Activated CD8-positive, alpha-beta memory T cell treated with anti-CD3 and anti-CD28 coated beads, Interleukin-2, amount 50 U/mL, for 1 hour (primary cell): ENCODE data around the gene ABHD17C.
"Not testable (repeated sequence)": the region's sequence is repeated elsewhere in the genome, so short reads cannot be mapped to it uniquely, and the experiment has no call there.

Experiments
- DNase-seq: peaks from one replicate; pipeline ENCODE4 v3.0.0-alpha.2; 2020; ENCODE audit errors: extremely low read depth

The ABHD17C gene

GRCh38 chr15:80695099-80695910 is at the start of gene ABHD17C:
Gene ABHD17C (plus strand): TSS chr15:80695310. CDS start chr15:80695430, 120 bp downstream.
- DNase-seq: no peak

GRCh38 chr15:80645494-80646065 is 49.5 kb upstream of the ABHD17C start:
- no peak for DNase-seq

DNA sequence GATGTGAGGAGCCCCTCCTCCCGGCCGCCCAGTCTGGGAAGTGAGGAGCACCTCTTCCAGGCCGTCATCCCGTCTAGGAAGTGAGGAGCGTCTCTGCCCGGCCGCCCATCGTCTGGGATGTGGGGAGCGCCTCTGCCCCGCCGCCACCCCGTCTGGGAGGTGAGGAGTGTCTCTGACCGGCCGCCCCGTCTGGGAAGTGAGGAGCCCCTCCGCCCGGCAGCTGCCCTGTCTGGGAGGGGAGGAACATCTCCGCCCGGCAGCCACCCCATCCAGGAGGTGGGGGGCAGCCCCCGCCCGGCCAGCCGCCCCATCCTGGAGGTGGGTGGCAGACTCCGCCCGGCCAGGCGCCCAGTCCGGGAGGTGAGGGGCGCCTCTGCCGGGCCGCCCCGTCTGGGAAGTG is 47.7 kb upstream of the ABHD17C start:
- not testable (repeated sequence) for DNase-seq

- DNase-seq: no peak
These were observed 40.8 kb upstream of the ABHD17C start for GRCh38 chr15:80654299-80654698.

- no peak for DNase-seq
These were observed 35.7 kb upstream of the ABHD17C start for GRCh38 chr15:80659375-80659774.

DNA sequence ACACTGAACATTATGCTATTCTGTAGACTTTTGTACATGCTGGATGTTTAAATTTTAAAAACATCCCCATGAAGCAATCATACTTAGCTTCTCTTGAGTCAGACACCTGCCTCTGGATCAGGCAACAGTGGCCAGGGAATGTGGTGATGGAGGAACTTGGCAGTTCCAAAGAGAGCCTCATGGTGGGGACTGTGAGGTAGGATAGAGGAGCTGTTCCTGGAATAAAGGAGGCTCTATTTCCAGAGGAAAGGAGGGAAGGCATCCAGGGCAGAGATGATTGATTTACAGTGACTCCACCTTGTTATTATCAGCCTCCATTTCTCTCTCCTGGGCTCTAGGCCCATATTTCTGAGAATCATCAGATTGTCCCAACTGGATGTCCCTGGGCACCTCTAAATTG is 35.0 kb upstream of the ABHD17C start:
- DNase-seq: no peak

- DNase-seq: no peak
These were observed 33.0 kb upstream of the ABHD17C start for GRCh38 chr15:80662129-80662528.

GRCh38 chr15:80662757-80663553 is 32.2 kb upstream of the ABHD17C start:
- DNase-seq: no peak

DNA sequence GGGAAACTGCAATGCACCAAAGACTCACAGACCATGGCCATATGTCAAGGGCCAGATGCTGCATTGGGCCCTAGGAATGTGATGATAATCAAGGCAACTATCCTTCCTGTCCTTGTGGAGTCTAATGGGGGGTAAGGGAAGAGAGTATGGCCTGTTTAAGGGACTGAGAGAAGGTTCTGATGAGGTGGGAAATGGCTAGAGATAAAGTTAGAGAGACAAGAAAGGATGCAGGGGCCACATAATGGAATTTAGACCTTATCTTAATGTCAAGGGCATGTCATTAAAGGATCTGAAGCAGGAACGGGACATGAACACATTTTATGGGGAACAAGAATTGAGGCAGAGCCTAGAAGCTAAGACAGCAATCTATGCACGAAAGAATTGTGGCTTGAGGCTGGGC is 30.0 kb upstream of the ABHD17C start:
- no peak for DNase-seq

- no peak for DNase-seq
These were observed 27.2 kb upstream of the ABHD17C start for GRCh38 chr15:80667936-80668335.

DNA sequence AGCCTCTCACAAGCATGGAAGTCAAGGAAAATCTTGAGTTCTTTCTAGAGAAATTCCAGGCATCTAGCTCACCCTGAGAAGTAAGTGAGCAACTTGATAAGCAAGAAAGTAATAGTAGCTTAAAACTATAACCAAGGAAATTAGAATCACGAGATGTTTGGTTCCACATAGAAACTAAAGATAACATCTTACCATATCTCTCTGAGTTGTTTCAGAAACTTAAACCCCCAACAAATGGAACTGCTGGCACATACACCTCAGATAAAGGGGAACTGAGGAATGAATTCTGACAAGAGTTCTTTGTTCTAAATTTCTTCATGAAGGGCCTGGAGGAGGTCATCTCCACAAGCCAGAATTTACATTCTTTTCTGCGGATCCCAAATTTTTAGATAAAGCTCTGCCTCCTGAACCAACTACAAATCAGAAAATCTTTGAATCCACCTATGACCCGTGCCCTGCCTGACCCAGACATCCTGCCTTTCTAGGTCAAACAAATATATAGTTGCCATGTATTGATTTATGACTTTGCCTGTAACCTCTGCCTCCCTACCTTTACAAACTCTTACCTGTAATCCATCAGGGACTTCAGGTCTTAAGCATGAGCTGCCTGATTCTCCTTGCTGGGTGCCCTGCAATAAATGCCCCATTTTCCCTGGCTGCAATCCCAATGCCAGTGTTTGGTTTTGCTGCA is 26.4 kb upstream of the ABHD17C start:
- no peak for DNase-seq

DNA sequence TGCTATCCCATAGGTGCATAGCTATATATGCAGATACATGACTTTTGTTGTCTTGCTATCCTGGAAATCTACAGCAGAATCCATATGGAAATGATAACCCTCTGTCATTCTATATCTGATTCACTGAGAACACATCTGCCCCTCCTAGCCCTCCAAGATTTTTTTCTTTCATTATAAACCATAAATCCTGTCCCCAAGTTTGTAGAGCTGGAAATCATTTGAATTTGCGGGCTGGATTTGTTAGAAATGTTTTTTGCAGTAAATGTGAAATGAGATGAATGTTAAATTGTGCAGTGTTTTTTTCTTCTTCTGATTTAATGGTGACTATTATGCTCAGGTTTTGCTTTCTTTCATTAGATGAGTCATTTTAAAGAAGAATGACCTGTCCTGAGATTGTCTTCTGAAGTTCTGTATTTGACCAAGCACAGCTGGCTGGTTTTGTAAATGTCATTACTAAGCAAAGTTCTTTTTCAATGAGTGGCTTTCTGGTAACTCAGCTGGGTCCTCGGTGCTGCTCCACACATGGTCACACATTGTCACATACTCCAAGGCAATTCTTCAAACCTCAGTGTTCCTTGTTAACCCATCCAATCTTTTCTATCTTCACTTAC is 25.3 kb upstream of the ABHD17C start:
- DNase-seq: no peak

- no peak for DNase-seq
These were observed 21.4 kb upstream of the ABHD17C start for GRCh38 chr15:80673561-80674244.

- no peak for DNase-seq
These were observed 20.9 kb upstream of the ABHD17C start for GRCh38 chr15:80674245-80674614.

GRCh38 chr15:80677041-80677440 is 18.1 kb upstream of the ABHD17C start:
- no peak for DNase-seq

DNA sequence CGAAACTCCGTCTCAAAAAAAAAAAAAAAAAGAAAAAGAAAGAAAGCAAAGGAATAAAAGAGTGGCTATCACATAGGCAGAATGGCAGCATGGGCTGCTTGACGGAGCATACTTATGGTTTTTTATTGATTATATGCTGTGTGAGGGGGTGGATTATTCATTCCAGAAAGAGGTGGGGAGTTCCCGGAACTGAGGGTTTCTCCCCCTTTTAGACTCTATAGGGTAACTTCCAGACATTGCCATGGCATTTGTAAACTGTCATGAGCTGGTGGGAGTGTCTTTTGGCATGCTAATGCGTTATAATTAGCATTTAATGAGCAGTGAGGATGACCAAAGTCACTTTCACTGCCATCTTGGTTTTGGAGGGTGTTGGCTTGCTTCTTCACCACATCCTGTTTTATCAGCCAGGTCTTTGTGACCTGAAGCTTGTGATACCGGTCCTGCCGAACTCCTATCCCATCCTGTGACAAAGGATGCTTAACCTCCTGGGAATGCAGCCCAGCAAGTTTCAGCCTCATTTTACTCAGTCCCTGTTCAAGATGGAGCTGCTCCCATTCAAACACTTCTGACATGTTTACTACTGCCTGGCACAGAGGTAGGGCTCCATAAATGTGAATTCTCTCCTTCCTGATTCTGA is 15.8 kb upstream of the ABHD17C start:
- no peak for DNase-seq

- DNase-seq: no peak
These were observed 15.3 kb upstream of the ABHD17C start for GRCh38 chr15:80679804-80680175.

DNA sequence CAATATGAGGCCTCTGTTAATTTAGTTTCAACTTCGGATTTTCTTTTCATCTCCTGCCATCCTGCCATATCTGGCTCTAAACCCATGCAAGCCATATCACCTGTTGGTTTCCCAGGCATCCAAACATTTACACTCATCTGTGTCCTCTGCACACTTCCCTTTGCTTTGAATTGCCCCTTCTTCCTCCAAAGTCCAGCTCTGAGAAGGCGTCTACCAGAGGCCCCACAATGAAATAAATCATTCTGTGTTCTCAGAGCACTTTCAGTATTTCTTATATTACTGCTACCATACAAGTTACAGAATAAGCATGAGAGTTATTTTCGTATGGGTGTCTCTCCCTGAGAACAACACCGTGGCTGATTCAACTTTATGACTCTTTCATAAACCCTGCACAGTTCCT is 12.9 kb upstream of the ABHD17C start:
- no peak for DNase-seq

DNA sequence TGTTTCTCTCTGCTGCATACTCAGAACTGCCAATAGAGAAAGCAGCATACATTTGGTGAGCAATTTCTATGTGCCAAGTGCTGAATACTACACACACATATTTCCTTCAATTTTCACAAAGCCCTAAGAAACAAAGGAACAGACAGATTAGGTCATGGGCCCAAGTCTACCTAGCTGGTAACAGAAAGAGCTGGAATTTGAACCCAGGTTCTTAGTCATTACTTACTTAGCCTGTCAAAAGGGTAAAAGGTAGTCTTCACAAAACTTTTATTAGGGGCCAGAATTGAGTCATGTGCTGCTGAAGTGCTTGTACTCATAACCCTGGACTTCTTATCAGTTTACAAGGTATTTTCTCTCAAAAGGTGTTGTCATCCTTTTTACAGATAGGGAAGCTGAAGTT is 10.4 kb upstream of the ABHD17C start:
- DNase-seq: no peak

DNA sequence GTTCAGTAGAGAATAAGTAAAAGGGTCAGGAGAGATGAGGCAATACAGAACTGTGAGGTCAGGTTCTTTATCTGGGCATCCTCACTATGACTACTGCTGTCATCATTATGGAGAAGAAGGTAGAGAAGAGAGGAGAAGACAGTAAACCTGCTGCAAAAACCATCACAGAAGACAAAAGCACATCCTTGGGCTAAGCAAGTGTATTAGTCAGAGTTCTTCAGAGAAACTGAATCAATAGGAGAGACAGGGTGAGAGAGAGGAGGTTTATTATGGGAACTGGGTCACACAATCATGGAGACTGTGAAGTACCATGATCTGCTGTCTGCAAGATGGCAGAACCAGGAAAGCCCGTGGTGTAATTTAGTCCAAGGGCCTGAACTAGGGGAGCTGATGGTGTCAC is 9.5 kb upstream of the ABHD17C start:
- DNase-seq: no peak

DNA sequence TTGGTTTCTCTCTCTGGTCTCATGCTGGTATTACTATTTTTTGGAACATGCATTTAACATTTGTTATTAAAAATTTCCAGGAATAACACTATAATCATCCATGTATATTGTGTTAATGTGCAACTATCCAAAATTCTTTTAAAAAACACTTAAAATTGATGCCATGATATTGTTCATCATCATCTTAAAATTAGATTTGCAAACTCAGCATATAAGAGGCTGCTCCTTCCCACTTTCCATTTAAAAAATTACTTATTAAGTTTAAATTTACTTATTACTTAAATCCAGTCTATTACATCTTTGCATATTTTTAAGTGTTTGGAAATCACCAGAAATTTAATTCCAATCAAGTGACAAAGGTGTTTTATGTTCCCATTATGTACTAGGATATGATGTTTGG is 5.8 kb upstream of the ABHD17C start:
- no peak for DNase-seq
